WTC11 (cell line): ENCODE measurements around the gene TRMT112. TPM values are rescaled to one million over a fixed set of nuclear protein-coding genes. Genes with fewer than 3 reads are reported as not detected.
A peak's percentile ranks its signal among the peaks of the same experiment; 100 is the strongest.

ENCODE experiments used
- ATAC-seq: fragments of 200-7000 bp; cut with Tn5 transposase; 2 replicates; pipeline ENCODE4 v1.10.0; 2021; ENCODE audit warnings: mild to moderate bottlenecking, moderate library complexity
- CTCF ChIA-PET: fragments of 300-600 bp; sonication (Branson Sonifier 250); formaldehyde crosslinking; loops from one replicate; lab custom pipeline; 2021; ENCODE audit warnings: antibody characterized with exemption; lab: Charles Lee
- POLR2A ChIA-PET: fragments of 350-600 bp; sonication (Branson Sonifier 250); formaldehyde crosslinking; loops from one replicate; lab custom pipeline; 2021; ENCODE audit warnings: antibody characterized with exemption; lab: Charles Lee
- DNase-seq: peaks from one replicate; pipeline ENCODE4 v3.0.0; 2021; ENCODE audit warnings: low spot score
- H3K27ac Mint-ChIP-seq: 2 replicates; pipeline ENCODE4 v1.8.0; 2021; ENCODE audit warnings: mixed read lengths
- H3K27me3 Mint-ChIP-seq: 2 replicates; pipeline ENCODE4 v1.8.0; 2021; ENCODE audit warnings: low read depth, mild to moderate bottlenecking, moderate library complexity, mixed read lengths
- H3K36me3 Mint-ChIP-seq: 2 replicates; pipeline ENCODE4 v1.8.0; 2021; ENCODE audit warnings: mixed read lengths
- H3K4me1 Mint-ChIP-seq: 2 replicates; pipeline ENCODE4 v1.8.0; 2022; ENCODE audit warnings: mixed read lengths
- H3K4me3 Mint-ChIP-seq: 2 replicates; pipeline ENCODE4 v1.8.0; 2021; ENCODE audit warnings: mild to moderate bottlenecking, moderate library complexity, mixed read lengths
- H3K9me3 Mint-ChIP-seq: 2 replicates; pipeline ENCODE4 v1.8.0; 2021; ENCODE audit warnings: mixed read lengths
- AFF4 ChIP-seq: sonication (generic); formaldehyde crosslinking; IDR thresholded peaks from 2 replicates; pipeline ENCODE4 v1.8.1; 2023; ENCODE audit warnings: mild to moderate bottlenecking, missing genetic modification reagents, borderline replicate concordance
- ATF1 ChIP-seq: sonication (generic); formaldehyde crosslinking; IDR thresholded peaks from 2 replicates; pipeline ENCODE4 v1.8.1; 2023; ENCODE audit warnings: mild to moderate bottlenecking, moderate library complexity, missing genetic modification reagents
- GTF2I ChIP-seq: fragments of 250-450 bp; sonication (Bioruptor Pico); conservative IDR thresholded peaks from 2 replicates; pipeline ENCODE4 v1.4.0; 2021; ENCODE audit warnings: mild to moderate bottlenecking
- KAT7 ChIP-seq: sonication (generic); formaldehyde crosslinking; IDR thresholded peaks from 2 replicates; pipeline ENCODE4 v1.8.1; 2023; ENCODE audit warnings: missing genetic modification reagents, mild to moderate bottlenecking, borderline replicate concordance
- MYBL2 ChIP-seq: sonication (generic); formaldehyde crosslinking; IDR thresholded peaks from 2 replicates; pipeline ENCODE4 v1.8.1; 2023; ENCODE audit warnings: mild to moderate bottlenecking, moderate library complexity, missing genetic modification reagents
- NFE2L1 ChIP-seq: sonication (generic); formaldehyde crosslinking; IDR thresholded peaks from 2 replicates; pipeline ENCODE4 v1.8.1; 2023; ENCODE audit warnings: missing genetic modification reagents
- TEAD1 ChIP-seq: sonication (generic); formaldehyde crosslinking; IDR thresholded peaks from 2 replicates; pipeline ENCODE4 v1.8.0; 2022; ENCODE audit warnings: mild to moderate bottlenecking, missing genetic modification reagents
- ZNF281 ChIP-seq: sonication (generic); formaldehyde crosslinking; IDR thresholded peaks from 2 replicates; pipeline ENCODE4 v1.8.0; 2023; ENCODE audit warnings: mild to moderate bottlenecking, missing genetic modification reagents
- ZNF317 ChIP-seq: sonication (generic); formaldehyde crosslinking; IDR thresholded peaks from 2 replicates; pipeline ENCODE4 v1.8.1; 2023; ENCODE audit warnings: low read depth, mild to moderate bottlenecking, moderate library complexity, missing genetic modification reagents, borderline replicate concordance
- microRNA-seq: library from miRNA; unstranded; fragments of <30 nt; microRNA quantifications from one replicate; pipeline ENCODE4 v1.2.0, GENCODE V29; 2022; ENCODE audit warnings: borderline number of aligned reads
- total RNA-seq: library from RNA; stranded (reverse); gene quantifications from 3 replicates; pipeline ENCODE4 v1.2.3, GENCODE V29; 2021
- TF ChIP-seq, protein P1 (sequence below): fragments of 250-450 bp; sonication (Bioruptor Pico); IDR thresholded peaks from 2 replicates; pipeline ENCODE4 v1.9.0; 2021; ENCODE audit warnings: mild to moderate bottlenecking

The TRMT112 gene
- total RNA-seq, 1 experiment from 2014 or later = 285 TPM

- H3K27ac Mint-ChIP-seq = peak overlapping the region; percentile 84; the same call in 1 of the 2 replicates
- TF ChIP-seq, protein P1, sequence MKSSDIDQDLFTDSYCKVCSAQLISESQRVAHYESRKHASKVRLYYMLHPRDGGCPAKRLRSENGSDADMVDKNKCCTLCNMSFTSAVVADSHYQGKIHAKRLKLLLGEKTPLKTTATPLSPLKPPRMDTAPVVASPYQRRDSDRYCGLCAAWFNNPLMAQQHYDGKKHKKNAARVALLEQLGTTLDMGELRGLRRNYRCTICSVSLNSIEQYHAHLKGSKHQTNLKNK = no peak
- TF ChIP-seq GTF2I (CRISPR knock-in tag) (no peak), ATF1 (CRISPR knock-in tag) (no peak), AFF4 (CRISPR knock-in tag) (no peak), NFE2L1 (CRISPR knock-in tag) (no peak), KAT7 (CRISPR knock-in tag) (no peak), ZNF281 (CRISPR knock-in tag) (no peak), ZNF317 (CRISPR knock-in tag) (no peak), MYBL2 (CRISPR knock-in tag) (no peak), TEAD1 (CRISPR knock-in tag) (no peak)
- no peaks in the 10 kb centered on the region for H3K9me3 Mint-ChIP-seq
- H3K36me3 Mint-ChIP-seq = peaks cover 23% of the 10 kb centered on the region
- ChIA-PET POLR2A (interaction anchor here (1.3 to 1.6 kb wide), 2 partner anchors 17 to 19 kb away, joined by 4 to 6 read pairs; no protein-coding TSS in a partner anchor), CTCF (interaction anchor here (0.8 to 6.2 kb wide), 7 partner anchors 9 to 87 kb away, joined by 3 to 75 read pairs (median 13); partner anchors contain the start of genes CATSPERZ, ESRRA and PLCB3)
- H3K4me1 Mint-ChIP-seq = peaks cover 16% of the 10 kb centered on the region
- ATAC-seq (no peak), DNase-seq (no peak)
- H3K27me3 Mint-ChIP-seq = no peaks in the 10 kb centered on the region
- no peak overlapping the region for H3K4me3 Mint-ChIP-seq
Observed at GRCh38 chr11:64267207-64267945, 50.0 kb downstream of the TRMT112 start.

Small RNA genes within 50 kb of the gene (microRNA-seq; reads per million reads assigned to microRNA genes)
- gene MIR7155 = not detected

Other genes with a start within 250 kb of the TRMT112 start
- 36.9 to 54.4 TPM (median 52.9 TPM) in 3 replicates for gene MACROD1, start 151.4 kb downstream of the TRMT112 start, total RNA-seq
- 291 to 296 TPM (median 296 TPM) in 3 replicates for gene STIP1, start 131.4 kb downstream of the TRMT112 start, total RNA-seq
- 3.8 to 8.2 TPM (median 3.8 TPM) in 3 replicates for gene FERMT3, start 110.8 kb downstream of the TRMT112 start, total RNA-seq
- 52.3 to 58.8 TPM (median 53.2 TPM) in 3 replicates for gene TRPT1, start 91.4 kb downstream of the TRMT112 start, total RNA-seq
- 59.1 to 64.4 TPM (median 60.1 TPM) in 3 replicates for gene NUDT22, start 91.3 kb downstream of the TRMT112 start, total RNA-seq
- 26.0 to 27.2 TPM (median 27.1 TPM) in 3 replicates for gene DNAJC4, start 87.0 kb downstream of the TRMT112 start, total RNA-seq
- gene VEGFB, start 83.0 kb downstream of the TRMT112 start, total RNA-seq = 51.7 to 62.2 TPM (median 59.7 TPM) in 3 replicates
- gene FKBP2, start 76.5 kb downstream of the TRMT112 start, total RNA-seq = 57.2 to 65.9 TPM (median 61.7 TPM) in 3 replicates
- 435 to 471 TPM (median 458 TPM) in 3 replicates for gene PPP1R14B, start 70.6 kb downstream of the TRMT112 start, total RNA-seq
- 80.0 to 97.4 TPM (median 82.2 TPM) in 3 replicates for gene PLCB3, start 66.0 kb downstream of the TRMT112 start, total RNA-seq
- gene BAD, start 32.9 kb downstream of the TRMT112 start, total RNA-seq = 30.5 to 34.7 TPM (median 31.3 TPM) in 3 replicates
- gene GPR137, start 31.7 kb downstream of the TRMT112 start, total RNA-seq = 51.1 to 53.8 TPM (median 51.8 TPM) in 3 replicates
- 0.25 to 0.74 TPM (median 0.48 TPM) in 3 replicates for gene KCNK4, start 26.3 kb downstream of the TRMT112 start, total RNA-seq
- 1.1 to 2.5 TPM (median 2.0 TPM) in 3 replicates for gene CATSPERZ, start 17.2 kb downstream of the TRMT112 start, total RNA-seq
- 56.3 to 81.9 TPM (median 59.1 TPM) in 3 replicates for gene ESRRA, start 12.0 kb downstream of the TRMT112 start, total RNA-seq
- 255 to 293 TPM (median 282 TPM) in 3 replicates for gene PRDX5, start 562 bp upstream of the TRMT112 start, total RNA-seq
- gene CCDC88B, start 22.6 kb upstream of the TRMT112 start, total RNA-seq = 17.0 to 22.0 TPM (median 19.9 TPM) in 3 replicates
- 16.8 to 18.3 TPM (median 18.3 TPM) in 3 replicates for gene RPS6KA4, start 41.6 kb upstream of the TRMT112 start, total RNA-seq
- gene SLC22A11, start 238.4 kb upstream of the TRMT112 start, total RNA-seq = 0.07 TPM in 1 of 3 replicates, not detected in the others